SK-N-SH (cell line): ENCODE measurements around the gene DSCAM. TPM values are rescaled to one million over a fixed set of nuclear protein-coding genes. Genes with fewer than 3 reads are reported as not detected.

Experiments used
- CTCF ChIA-PET: fragments of 300-600, 350-600 bp; formaldehyde crosslinking; extraction: SDS; loops from one replicate; lab custom pipeline; 2021; lab: Yijun Ruan, JAX
- POLR2A ChIA-PET: fragments of 350-600 bp; sonication (Branson Sonifier 250); formaldehyde crosslinking; extraction: SDS; loops from one replicate; lab custom pipeline; 2020; ENCODE audit warnings: antibody characterized with exemption, inconsistent platforms; lab: Yijun Ruan, JAX
- DNase-seq: peaks from one replicate; pipeline ENCODE4 v3.0.0; 2012
- H2AFZ ChIP-seq: fragments of 200-600 bp; sonication (generic); 2 replicates; pipeline ENCODE4 v1.8.1; 2016; ENCODE audit warnings: antibody characterized with exemption, mild to moderate bottlenecking, low read depth
- H3F3A ChIP-seq: fragments of 200-600 bp; sonication (generic); replicated peaks from 2 replicates; pipeline ENCODE3; 2016; ENCODE audit warnings: antibody characterized with exemption, mild to moderate bottlenecking; ENCODE audit not compliant: insufficient read depth
- H3K27ac ChIP-seq, 2 experiments: fragments of 200-500 bp in 1 of 2; fragments of 200-600 bp in 1 of 2; sonication (Bioruptor generic) in 1 of 2; sonication (generic), shearing (Covaris generic) in 1 of 2; 2 replicates each; pipeline versions ENCODE4 v1.5.1 to v1.6.1; 2014 to 2016; ENCODE audit warnings: low read depth in 2 of 2, inconsistent platforms in 1 of 2, low read length in 1 of 2, mild to moderate bottlenecking in 1 of 2, mixed read lengths in 1 of 2
- H3K27me3 ChIP-seq: fragments of 200-600 bp; sonication (generic), shearing (Covaris generic); 2 replicates; pipeline ENCODE4 v1.6.1; 2016; ENCODE audit warnings: mixed run types; ENCODE audit not compliant: insufficient read depth
- H3K36me3 ChIP-seq, 2 experiments: fragments of 200-500 bp in 1 of 2; fragments of 200-600 bp in 1 of 2; sonication (Bioruptor generic) in 1 of 2; sonication (generic) in 1 of 2; replicated peaks in 1 of 2; 2 replicates each; pipeline versions ENCODE3 to v1.5.1; 2014 to 2016; ENCODE audit warnings: low read length in 1 of 2, mild to moderate bottlenecking in 1 of 2; ENCODE audit not compliant: insufficient read depth in 2 of 2, control insufficient read depth in 1 of 2
- H3K4me1 ChIP-seq, 2 experiments: fragments of 200-500 bp in 1 of 2; fragments of 200-600 bp in 1 of 2; sonication (Bioruptor generic) in 1 of 2; sonication (generic), shearing (Covaris generic) in 1 of 2; 2 replicates each; pipeline versions ENCODE4 v1.5.1 to v1.6.1; 2014 to 2016; ENCODE audit warnings: low read depth in 1 of 2, low read length in 1 of 2, mixed run types in 1 of 2; ENCODE audit not compliant: insufficient read depth in 2 of 2, control insufficient read depth in 1 of 2
- H3K4me2 ChIP-seq: fragments of 200-600 bp; sonication (generic), shearing (Covaris generic); 2 replicates; pipeline ENCODE4 v1.6.1; 2017; ENCODE audit warnings: mixed run types
- H3K4me3 ChIP-seq, 2 experiments: fragments of 200-500 bp in 1 of 2; fragments of 200-600 bp in 1 of 2; sonication (Bioruptor generic) in 1 of 2; sonication (generic), shearing (Covaris generic) in 1 of 2; 2 replicates each; pipeline versions ENCODE4 v1.5.1 to v1.8.1; 2014 to 2016; ENCODE audit warnings: low read depth in 2 of 2, inconsistent platforms in 1 of 2, low read length in 1 of 2, mild to moderate bottlenecking in 1 of 2, mixed read lengths in 1 of 2, moderate library complexity in 1 of 2
- H3K79me2 ChIP-seq: fragments of 200-600 bp; sonication (generic); 2 replicates; pipeline ENCODE4 v1.8.1; 2017; ENCODE audit warnings: mild to moderate bottlenecking; ENCODE audit not compliant: insufficient read depth
- H3K9ac ChIP-seq: fragments of 200-600 bp; sonication (generic); 2 replicates; pipeline ENCODE4 v1.6.1; 2017; ENCODE audit warnings: mixed run types
- H3K9me2 ChIP-seq: fragments of 200-600 bp; sonication (generic); 2 replicates; pipeline ENCODE4 v1.6.1; 2017; ENCODE audit warnings: mixed run types
- H3K9me3 ChIP-seq: fragments of 200-600 bp; sonication (generic); 2 replicates; pipeline ENCODE4 v1.6.1; 2017; ENCODE audit warnings: mixed run types, mild to moderate bottlenecking, moderate library complexity
- H4K20me1 ChIP-seq: fragments of 200-600 bp; sonication (generic); 2 replicates; pipeline ENCODE4 v1.6.1; 2017; ENCODE audit warnings: mild to moderate bottlenecking, mixed run types; ENCODE audit not compliant: insufficient read depth
- EP300 ChIP-seq, 2 experiments: IDR thresholded peaks; 2 replicates each; pipeline versions ENCODE4 v1.4.0 to v1.6.1; 2012; ENCODE audit warnings: borderline replicate concordance in 1 of 2, low read depth in 1 of 2, low read length in 1 of 2
- FOSL2 ChIP-seq: IDR thresholded peaks from 2 replicates; pipeline ENCODE4 v1.4.0; 2012; ENCODE audit warnings: low read depth, mild to moderate bottlenecking, moderate library complexity, borderline replicate concordance
- GABPA ChIP-seq: IDR thresholded peaks from 2 replicates; pipeline ENCODE4 v1.4.0; 2012; ENCODE audit warnings: low read depth, mild to moderate bottlenecking
- JUND ChIP-seq: IDR thresholded peaks from 2 replicates; pipeline ENCODE4 v1.4.0; 2012
- NFIC ChIP-seq: IDR thresholded peaks from 2 replicates; pipeline ENCODE4 v1.4.0; 2012; ENCODE audit warnings: borderline replicate concordance
- PBX3 ChIP-seq: IDR thresholded peaks from 2 replicates; pipeline ENCODE4; 2012
- RAD21 ChIP-seq: IDR thresholded peaks from 2 replicates; pipeline ENCODE4 v1.6.1; 2012; ENCODE audit warnings: mild to moderate bottlenecking, low read length
- RCOR1 ChIP-seq: fragments of 150-350 bp; IDR thresholded peaks from 2 replicates; pipeline ENCODE4 v1.6.1; 2017; ENCODE audit warnings: antibody characterized with exemption, low read length
- TCF12 ChIP-seq: IDR thresholded peaks from 2 replicates; pipeline ENCODE4 v1.4.0; 2012
- YY1 ChIP-seq: IDR thresholded peaks from 2 replicates; pipeline ENCODE4 v1.4.0; 2012; ENCODE audit warnings: low read depth, mild to moderate bottlenecking
- ZBTB33 ChIP-seq: IDR thresholded peaks from 2 replicates; pipeline ENCODE4 v1.4.0; 2012; ENCODE audit warnings: low read depth, borderline replicate concordance
- WGBS: methylation state at CpG from one replicate; pipeline ENCODE4 v1.1.6; 2017; ENCODE audit warnings: low lambda C conversion rate; 5-methylcytosine and 5-hydroxymethylcytosine counted together
- polyA plus RNA-seq, 3 experiments: library from polyadenylated mRNA; depleted of rRNA; stranded (reverse); fragments of >200 nt; gene quantifications; 2 replicates each; pipeline ENCODE4 v1.2.3, GENCODE V29; 2012
- TF ChIP-seq, protein P1 (sequence below): fragments of 150-350 bp; IDR thresholded peaks from 2 replicates; pipeline ENCODE4 v1.6.1; 2017; ENCODE audit warnings: antibody characterized with exemption, low read length, low read depth, borderline replicate concordance
- TF ChIP-seq, protein P2 (sequence below): fragments of 200-600 bp; sonication (generic); IDR thresholded peaks from 2 replicates; pipeline ENCODE4 v1.6.1; 2017; ENCODE audit warnings: antibody characterized with exemption, mild to moderate bottlenecking, moderate library complexity

DSCAM gene
- polyA plus RNA-seq, 1 of the 3 experiments (the other 2 are of a cell fraction): not detected

DNA sequence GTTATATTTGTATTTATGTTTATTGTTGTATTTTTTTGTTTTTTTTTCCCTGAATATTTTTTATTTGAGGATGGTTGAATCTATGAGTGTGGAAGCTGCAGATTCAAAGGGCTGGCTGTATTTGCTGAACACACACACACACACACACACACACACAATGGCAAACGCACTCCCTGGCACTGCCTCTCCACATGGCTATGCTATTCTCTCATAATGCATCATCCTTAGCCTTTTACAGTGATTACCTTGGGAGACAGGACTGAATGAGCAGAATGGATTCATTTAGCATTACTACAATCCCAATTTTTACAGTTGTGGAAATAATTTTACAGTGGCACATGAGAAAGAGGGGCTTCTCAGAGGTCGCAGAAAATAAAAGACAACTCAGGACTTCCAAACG is 589.6 kb downstream of the DSCAM start:
- 5% methylated on average over 3 of the region's 3 CpGs for WGBS
- Histone ChIP-seq H3K4me3 (no peak overlapping the region), H3K27me3 (no peaks in the 10 kb centered on the region), H3K9ac (no peak overlapping the region), H3K9me2 (no peaks in the 10 kb centered on the region), H3K4me2 (no peak overlapping the region), H3K36me3 (no peaks in the 10 kb centered on the region), H3F3A (no peaks in the 10 kb centered on the region), H3K79me2 (no peaks in the 10 kb centered on the region), H2AFZ (no peak overlapping the region), H3K9me3 (no peaks in the 10 kb centered on the region), H4K20me1 (no peaks in the 10 kb centered on the region), H3K27ac (no peak overlapping the region), H3K4me1 (peaks cover 0 to 31% of the 10 kb centered on the region in 2 experiments; a peak in 2 of 4 replicates)
- POLR2A ChIA-PET: no interaction called here
- no peak for DNase-seq
- TF ChIP-seq YY1 (no peak), RAD21 (no peak; the same call in 1 of the 2 replicates), FOSL2 (no peak), GABPA (no peak), JUND (no peak), NFIC (no peak), RCOR1 (no peak), EP300 (IDR thresholded peaks at IDR 0.05; ENCODE audit: borderline replicate concordance in 1 of 2, low read depth in 1 of 2, low read length in 1 of 2) (no peak), TCF12 (no peak), PBX3 (no peak), ZBTB33 (no peak)
- TF ChIP-seq, protein P1, sequence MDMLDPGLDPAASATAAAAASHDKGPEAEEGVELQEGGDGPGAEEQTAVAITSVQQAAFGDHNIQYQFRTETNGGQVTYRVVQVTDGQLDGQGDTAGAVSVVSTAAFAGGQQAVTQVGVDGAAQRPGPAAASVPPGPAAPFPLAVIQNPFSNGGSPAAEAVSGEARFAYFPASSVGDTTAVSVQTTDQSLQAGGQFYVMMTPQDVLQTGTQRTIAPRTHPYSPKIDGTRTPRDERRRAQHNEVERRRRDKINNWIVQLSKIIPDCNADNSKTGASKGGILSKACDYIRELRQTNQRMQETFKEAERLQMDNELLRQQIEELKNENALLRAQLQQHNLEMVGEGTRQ: no peak
- TF ChIP-seq, protein P2, sequence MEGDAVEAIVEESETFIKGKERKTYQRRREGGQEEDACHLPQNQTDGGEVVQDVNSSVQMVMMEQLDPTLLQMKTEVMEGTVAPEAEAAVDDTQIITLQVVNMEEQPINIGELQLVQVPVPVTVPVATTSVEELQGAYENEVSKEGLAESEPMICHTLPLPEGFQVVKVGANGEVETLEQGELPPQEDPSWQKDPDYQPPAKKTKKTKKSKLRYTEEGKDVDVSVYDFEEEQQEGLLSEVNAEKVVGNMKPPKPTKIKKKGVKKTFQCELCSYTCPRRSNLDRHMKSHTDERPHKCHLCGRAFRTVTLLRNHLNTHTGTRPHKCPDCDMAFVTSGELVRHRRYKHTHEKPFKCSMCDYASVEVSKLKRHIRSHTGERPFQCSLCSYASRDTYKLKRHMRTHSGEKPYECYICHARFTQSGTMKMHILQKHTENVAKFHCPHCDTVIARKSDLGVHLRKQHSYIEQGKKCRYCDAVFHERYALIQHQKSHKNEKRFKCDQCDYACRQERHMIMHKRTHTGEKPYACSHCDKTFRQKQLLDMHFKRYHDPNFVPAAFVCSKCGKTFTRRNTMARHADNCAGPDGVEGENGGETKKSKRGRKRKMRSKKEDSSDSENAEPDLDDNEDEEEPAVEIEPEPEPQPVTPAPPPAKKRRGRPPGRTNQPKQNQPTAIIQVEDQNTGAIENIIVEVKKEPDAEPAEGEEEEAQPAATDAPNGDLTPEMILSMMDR: no peak
- CTCF ChIA-PET: no interaction called here
